Caco-2 (cell line): ENCODE measurements around the gene NFIA. TPM values are rescaled to one million over a fixed set of nuclear protein-coding genes. Genes with fewer than 3 reads are reported as not detected.

Experiments used
- BruUV-seq: library from RNA; stranded (reverse); fragments of 400-500 nt; replicated peaks from 2 replicates; lab custom pipeline; 2021; lab: Mats Ljungman, UMichigan
- CTCF ChIA-PET: fragments of 300-600 bp; sonication (Branson Sonifier 250); formaldehyde crosslinking; loops from one replicate; lab custom pipeline; 2022; ENCODE audit warnings: antibody characterized with exemption; lab: Charles Lee
- POLR2A ChIA-PET: fragments of 300-600 bp; sonication (Branson Sonifier 250); formaldehyde crosslinking; loops from one replicate; lab custom pipeline; 2022; ENCODE audit warnings: antibody characterized with exemption; lab: Charles Lee
- DNase-seq, 2 experiments: peaks; one replicate each; pipeline versions ENCODE4 v3.0.0 to v3.0.0-alpha.2; 2020 to 2022
- H3K27me3 ChIP-seq: replicated peaks from 2 replicates; pipeline ENCODE4 v1.6.0; 2011; ENCODE audit warnings: low read length; ENCODE audit not compliant: control insufficient read depth, insufficient read depth
- H3K36me3 ChIP-seq: 2 replicates; pipeline ENCODE4 v1.5.1; 2011; ENCODE audit warnings: low read length; ENCODE audit not compliant: control insufficient read depth, insufficient read depth
- H3K4me1 ChIP-seq: fragments of 250-450 bp; sonication (Bioruptor Pico); 2 replicates; pipeline ENCODE4 v1.5.1; 2020; ENCODE audit warnings: mild to moderate bottlenecking
- H3K4me3 ChIP-seq: 2 replicates; pipeline ENCODE4 v1.5.1; 2011; ENCODE audit warnings: low read depth, mild to moderate bottlenecking, control low read depth, low read length
- H3K9me3 ChIP-seq: fragments of 250-450 bp; sonication (Bioruptor Pico); 2 replicates; pipeline ENCODE4 v1.5.1; 2020; ENCODE audit warnings: mild to moderate bottlenecking, moderate library complexity
- H3K27ac Mint-ChIP-seq: one replicate; pipeline ENCODE4 v1.8.0; 2022; ENCODE audit warnings: mixed read lengths; ENCODE audit not compliant: unreplicated experiment
- H3K27me3 Mint-ChIP-seq: one replicate; pipeline ENCODE4 v1.8.0; 2022; ENCODE audit warnings: mixed read lengths; ENCODE audit not compliant: insufficient read depth, unreplicated experiment
- H3K36me3 Mint-ChIP-seq: one replicate; pipeline ENCODE4 v1.8.0; 2022; ENCODE audit warnings: mild to moderate bottlenecking, mixed read lengths; ENCODE audit not compliant: insufficient read depth, unreplicated experiment
- H3K4me1 Mint-ChIP-seq: one replicate; pipeline ENCODE4 v1.8.0; 2022; ENCODE audit warnings: low read depth, mixed read lengths; ENCODE audit not compliant: unreplicated experiment
- H3K4me3 Mint-ChIP-seq: one replicate; pipeline ENCODE4 v1.8.0; 2022; ENCODE audit warnings: mild to moderate bottlenecking, moderate library complexity, mixed read lengths; ENCODE audit not compliant: unreplicated experiment
- H3K9me3 Mint-ChIP-seq: one replicate; pipeline ENCODE4 v1.8.0; 2022; ENCODE audit warnings: mixed read lengths; ENCODE audit not compliant: unreplicated experiment
- intact Hi-C: fragments of 100-400 bp; cut with micrococcal nuclease; formaldehyde crosslinking; loops from one replicate; pipeline ENCODE4 v1.10.0; 2022; ENCODE audit not compliant: unreplicated experiment
- total RNA-seq: library from RNA; stranded (reverse); gene quantifications from 2 replicates; pipeline ENCODE4 v1.2.3, GENCODE V29; 2022
- TF ChIP-seq, protein P1 (sequence below), 2 experiments: fragments of 200-600 bp in 1 of 2; IDR thresholded peaks; 1 replicate in 1 of 2; 2 replicates in 1 of 2; pipeline versions ENCODE4 v1.5.1 to v1.8.0; 2011 to 2022; ENCODE audit warnings: antibody characterized with exemption in 1 of 2, control low read depth in 1 of 2, inconsistent platforms in 1 of 2, low read depth in 1 of 2, low read length in 1 of 2, mild to moderate bottlenecking in 1 of 2, moderate library complexity in 1 of 2; ENCODE audit not compliant: insufficient read depth in 1 of 2, severe bottlenecking in 1 of 2, unreplicated experiment in 1 of 2

NFIA gene
- total RNA-seq, 1 experiment from 2014 or later: 1.4 TPM

DNA sequence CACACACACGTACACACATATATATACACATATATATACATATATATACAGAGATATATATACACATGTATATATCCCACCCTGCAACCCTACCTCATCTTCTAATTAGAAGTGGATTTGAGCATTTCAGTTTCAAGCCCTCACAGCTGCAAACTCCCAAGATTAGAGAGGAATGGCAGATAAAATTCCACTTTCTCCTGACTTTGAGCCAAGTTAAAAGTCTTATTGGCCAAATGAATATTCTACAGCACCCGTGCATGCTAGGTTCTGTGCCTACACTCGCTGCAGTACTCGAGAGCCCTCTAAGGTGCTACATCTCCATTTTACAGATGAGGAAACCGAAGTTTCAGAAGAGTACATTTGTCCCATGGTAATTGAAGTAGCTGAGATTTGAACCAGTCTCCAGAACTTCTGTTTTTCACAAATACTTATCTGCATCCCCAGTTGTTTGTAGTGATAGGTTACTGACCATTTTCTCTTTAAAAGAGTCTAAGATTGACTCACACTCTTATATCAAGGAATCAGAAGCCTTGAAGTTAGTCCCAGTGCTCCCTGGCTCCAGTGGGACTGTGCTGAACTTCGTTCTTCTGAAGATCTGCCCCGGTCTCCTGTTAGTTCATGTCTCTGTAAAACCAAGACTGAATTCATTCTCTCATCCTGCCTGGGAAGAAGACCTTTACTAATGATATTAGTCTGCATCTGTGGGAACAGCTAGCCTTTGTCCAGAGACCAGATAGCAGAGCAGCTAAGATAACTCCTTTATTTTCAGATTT is 350.4 kb downstream of the NFIA start:
- H3K27ac Mint-ChIP-seq: no peak overlapping the region
- DNase-seq: no peak
- Histone ChIP-seq H3K9me3 (no peaks in the 10 kb centered on the region), H3K4me3 (no peak overlapping the region), H3K4me1 (peaks cover 18% of the 10 kb centered on the region), H3K27me3 (no peaks in the 10 kb centered on the region), H3K36me3 (no peaks in the 10 kb centered on the region)
- peaks cover 6% of the 10 kb centered on the region for H3K4me1 Mint-ChIP-seq
- ChIA-PET POLR2A (no interaction called here), CTCF (no interaction called here)
- H3K36me3 Mint-ChIP-seq: no peaks in the 10 kb centered on the region
- H3K27me3 Mint-ChIP-seq: no peaks in the 10 kb centered on the region
- intact Hi-C loops: no loop called here
- no peaks in the 10 kb centered on the region for H3K9me3 Mint-ChIP-seq
- no TSS peak for BruUV-seq
- H3K4me3 Mint-ChIP-seq: no peak overlapping the region
- TF ChIP-seq, protein P1, sequence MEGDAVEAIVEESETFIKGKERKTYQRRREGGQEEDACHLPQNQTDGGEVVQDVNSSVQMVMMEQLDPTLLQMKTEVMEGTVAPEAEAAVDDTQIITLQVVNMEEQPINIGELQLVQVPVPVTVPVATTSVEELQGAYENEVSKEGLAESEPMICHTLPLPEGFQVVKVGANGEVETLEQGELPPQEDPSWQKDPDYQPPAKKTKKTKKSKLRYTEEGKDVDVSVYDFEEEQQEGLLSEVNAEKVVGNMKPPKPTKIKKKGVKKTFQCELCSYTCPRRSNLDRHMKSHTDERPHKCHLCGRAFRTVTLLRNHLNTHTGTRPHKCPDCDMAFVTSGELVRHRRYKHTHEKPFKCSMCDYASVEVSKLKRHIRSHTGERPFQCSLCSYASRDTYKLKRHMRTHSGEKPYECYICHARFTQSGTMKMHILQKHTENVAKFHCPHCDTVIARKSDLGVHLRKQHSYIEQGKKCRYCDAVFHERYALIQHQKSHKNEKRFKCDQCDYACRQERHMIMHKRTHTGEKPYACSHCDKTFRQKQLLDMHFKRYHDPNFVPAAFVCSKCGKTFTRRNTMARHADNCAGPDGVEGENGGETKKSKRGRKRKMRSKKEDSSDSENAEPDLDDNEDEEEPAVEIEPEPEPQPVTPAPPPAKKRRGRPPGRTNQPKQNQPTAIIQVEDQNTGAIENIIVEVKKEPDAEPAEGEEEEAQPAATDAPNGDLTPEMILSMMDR (IDR thresholded peaks at IDR 0.05; ENCODE audit: insufficient read depth in 1 of 2, low read depth in 1 of 2, low read length in 1 of 2, severe bottlenecking in 1 of 2, unreplicated experiment in 1 of 2): no peak

DNA sequence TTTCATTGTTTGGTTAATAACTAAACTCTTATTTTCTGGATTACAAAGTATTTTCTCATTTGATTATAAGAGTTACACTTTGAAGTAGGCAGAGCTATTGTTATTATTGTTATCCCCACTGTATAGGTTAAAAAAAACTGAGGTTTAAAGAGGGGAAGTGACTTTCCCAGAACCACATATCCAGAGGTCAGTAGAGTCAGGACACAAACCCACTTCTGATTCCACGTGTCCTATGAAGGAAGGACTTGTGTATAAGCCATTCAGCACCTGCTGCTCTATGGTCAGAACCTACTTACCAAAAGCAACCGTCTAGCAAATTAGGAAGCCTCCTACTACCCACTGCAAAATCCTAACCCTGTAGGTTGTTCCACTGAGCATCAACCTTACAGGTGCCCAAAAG is 351.3 kb downstream of the NFIA start:
- H3K27me3 Mint-ChIP-seq: no peaks in the 10 kb centered on the region
- CTCF ChIA-PET: no interaction called here
- Histone ChIP-seq H3K9me3 (no peaks in the 10 kb centered on the region), H3K36me3 (no peaks in the 10 kb centered on the region), H3K27me3 (no peaks in the 10 kb centered on the region), H3K4me1 (peaks cover 18% of the 10 kb centered on the region), H3K4me3 (no peak overlapping the region)
- H3K27ac Mint-ChIP-seq: no peak overlapping the region
- H3K4me1 Mint-ChIP-seq: peaks cover 13% of the 10 kb centered on the region
- TF ChIP-seq, protein P1 (IDR thresholded peaks at IDR 0.05; ENCODE audit: insufficient read depth in 1 of 2, low read depth in 1 of 2, low read length in 1 of 2, severe bottlenecking in 1 of 2, unreplicated experiment in 1 of 2): no peak
- DNase-seq: no peak
- no peaks in the 10 kb centered on the region for H3K9me3 Mint-ChIP-seq
- POLR2A ChIA-PET: no interaction called here
- H3K36me3 Mint-ChIP-seq: no peaks in the 10 kb centered on the region
- no TSS peak for BruUV-seq
- intact Hi-C loops: no loop called here
- no peak overlapping the region for H3K4me3 Mint-ChIP-seq

DNA sequence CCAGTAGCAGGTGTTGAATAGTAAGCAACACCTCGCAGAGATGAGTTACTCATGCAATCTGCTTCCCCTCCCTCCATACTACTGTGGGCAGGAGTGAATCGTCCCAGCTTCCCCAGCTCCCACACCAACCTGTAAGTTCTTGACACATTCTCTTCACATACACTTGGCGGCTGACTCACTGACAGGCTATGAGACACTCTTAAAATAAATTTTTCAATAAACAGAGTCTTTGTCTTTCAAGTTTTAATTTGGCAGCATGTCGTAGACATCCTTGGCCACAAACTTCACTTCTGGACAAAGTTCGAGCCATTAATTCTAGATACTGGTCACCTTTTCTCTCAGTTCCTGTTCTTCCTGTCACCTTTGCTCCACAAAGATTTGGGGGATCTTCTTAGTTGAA is 351.9 kb downstream of the NFIA start:
- Mint-ChIP-seq H3K4me1 (peaks cover 13% of the 10 kb centered on the region), H3K27me3 (no peaks in the 10 kb centered on the region), H3K4me3 (no peak overlapping the region), H3K36me3 (no peaks in the 10 kb centered on the region), H3K9me3 (no peaks in the 10 kb centered on the region), H3K27ac (no peak overlapping the region)
- Histone ChIP-seq H3K36me3 (no peaks in the 10 kb centered on the region), H3K9me3 (no peaks in the 10 kb centered on the region), H3K4me3 (no peak overlapping the region), H3K4me1 (peaks cover 18% of the 10 kb centered on the region), H3K27me3 (no peaks in the 10 kb centered on the region)
- TF ChIP-seq, protein P1 (IDR thresholded peaks at IDR 0.05; ENCODE audit: insufficient read depth in 1 of 2, low read depth in 1 of 2, low read length in 1 of 2, severe bottlenecking in 1 of 2, unreplicated experiment in 1 of 2): no peak
- no peak for DNase-seq
- ChIA-PET CTCF (no interaction called here), POLR2A (no interaction called here)
- no TSS peak for BruUV-seq
- intact Hi-C loops: no loop called here
